Neural cell (in vitro differentiated cells): ENCODE measurements around the gene PREX1. TPM values are rescaled to one million over a fixed set of nuclear protein-coding genes. Genes with fewer than 3 reads are reported as not detected.

Experiments
- H2AFZ ChIP-seq: fragments of 200-600, 300-800 bp; sonication (generic), shearing (Covaris generic); 2 replicates; pipeline ENCODE4 v1.6.0; 2014; ENCODE audit warnings: low read depth, mild to moderate bottlenecking, antibody characterized with exemption, low read length, moderate library complexity
- H3F3A ChIP-seq: fragments of 200-600 bp; shearing (Covaris generic); 2 replicates; pipeline ENCODE4 v1.6.1; 2016; ENCODE audit warnings: mild to moderate bottlenecking, moderate library complexity, mixed read lengths, antibody characterized with exemption, low read length; ENCODE audit not compliant: insufficient read depth, poor library complexity, severe bottlenecking
- H3K27ac ChIP-seq: fragments of 200-600, 300-800 bp; sonication (generic), shearing (Covaris generic); 2 replicates; pipeline ENCODE4 v1.5.1; 2014; ENCODE audit warnings: mild to moderate bottlenecking, low read length, moderate library complexity
- H3K27me3 ChIP-seq: fragments of 300-800, 200-600 bp; sonication (generic), shearing (Covaris generic); 2 replicates; pipeline ENCODE4 v1.6.0; 2014; ENCODE audit warnings: mild to moderate bottlenecking, low read depth, low read length, moderate library complexity; ENCODE audit not compliant: insufficient read depth
- H3K36me3 ChIP-seq: fragments of 300-800, 200-600 bp; sonication (generic), shearing (Covaris generic); 2 replicates; pipeline ENCODE4 v1.5.1; 2014; ENCODE audit warnings: mild to moderate bottlenecking, antibody characterized with exemption, low read length, moderate library complexity; ENCODE audit not compliant: insufficient read depth
- H3K4me2 ChIP-seq: fragments of 300-800, 200-600 bp; sonication (generic), shearing (Covaris generic); 2 replicates; pipeline ENCODE4 v1.6.0; 2014; ENCODE audit warnings: mild to moderate bottlenecking, low read length
- H3K4me3 ChIP-seq: fragments of 300-800, 200-600 bp; sonication (generic), shearing (Covaris generic); 2 replicates; pipeline ENCODE4 v1.5.1; 2014; ENCODE audit warnings: mild to moderate bottlenecking, low read length, moderate library complexity
- H3K79me2 ChIP-seq: fragments of 200-600 bp; shearing (Covaris generic); replicated peaks from 2 replicates; pipeline ENCODE4 v1.6.0; 2014; ENCODE audit warnings: mild to moderate bottlenecking, low read length, moderate library complexity; ENCODE audit not compliant: insufficient read depth
- H3K9ac ChIP-seq: fragments of 300-800, 200-600 bp; sonication (generic), shearing (Covaris generic); 2 replicates; pipeline ENCODE4 v1.6.1; 2016; ENCODE audit warnings: mild to moderate bottlenecking, low read length, mixed read lengths
- H3K9me2 ChIP-seq: fragments of 200-600 bp; shearing (Covaris generic); 2 replicates; pipeline ENCODE4 v1.6.1; 2016; ENCODE audit warnings: mild to moderate bottlenecking, low read length, mixed read lengths; ENCODE audit not compliant: insufficient read depth
- H3K9me3 ChIP-seq: fragments of 200-600, 300-800 bp; sonication (generic), shearing (Covaris generic); 2 replicates; pipeline ENCODE4 v1.6.1; 2016; ENCODE audit warnings: mild to moderate bottlenecking, mixed run types, low read length, moderate library complexity, mixed read lengths
- H4K20me1 ChIP-seq: fragments of 200-600 bp; shearing (Covaris generic); 2 replicates; pipeline ENCODE4 v1.6.1; 2016; ENCODE audit warnings: mild to moderate bottlenecking, mixed run types; ENCODE audit not compliant: insufficient read depth
- EP300 ChIP-seq: fragments of 450-650 bp; conservative IDR thresholded peaks from 2 replicates; pipeline ENCODE4 v1.6.1; 2014; ENCODE audit warnings: antibody characterized with exemption, mild to moderate bottlenecking, moderate library complexity; ENCODE audit not compliant: poor library complexity, severe bottlenecking
- EZH2 ChIP-seq: fragments of 200-600, 300-800 bp; shearing (Covaris generic), sonication (generic); IDR thresholded peaks from 2 replicates; pipeline ENCODE4 v1.6.1; 2014; ENCODE audit warnings: antibody characterized with exemption, low read length, borderline replicate concordance, mild to moderate bottlenecking; ENCODE audit not compliant: insufficient read depth, poor library complexity, severe bottlenecking
- MXI1 ChIP-seq: fragments of 450-650 bp; conservative IDR thresholded peaks from 2 replicates; pipeline ENCODE4 v1.6.1; 2014; ENCODE audit warnings: antibody characterized with exemption, mild to moderate bottlenecking; ENCODE audit not compliant: poor library complexity, severe bottlenecking
- POLR2AphosphoS5 ChIP-seq: IDR thresholded peaks from 2 replicates; pipeline ENCODE4 v1.6.1; 2012
- RAD21 ChIP-seq: fragments of 450-650 bp; conservative IDR thresholded peaks from 2 replicates; pipeline ENCODE4 v1.6.1; 2014; ENCODE audit warnings: antibody characterized with exemption, mild to moderate bottlenecking, moderate library complexity
- REST ChIP-seq: IDR thresholded peaks from 2 replicates; pipeline ENCODE4 v1.6.1; 2012; ENCODE audit warnings: borderline replicate concordance
- SMC3 ChIP-seq: fragments of 450-650 bp; conservative IDR thresholded peaks from 2 replicates; pipeline ENCODE4 v1.6.1; 2014; ENCODE audit warnings: antibody characterized with exemption, mild to moderate bottlenecking, moderate library complexity; ENCODE audit not compliant: poor library complexity
- TAF1 ChIP-seq: IDR thresholded peaks from 2 replicates; pipeline ENCODE4 v1.6.1; 2012; ENCODE audit warnings: low read depth
- polyA plus RNA-seq: library from polyadenylated mRNA; depleted of rRNA; stranded (reverse); fragments of >200 nt; gene quantifications from 2 replicates; pipeline ENCODE4 v1.2.3, GENCODE V29; 2014
- TF ChIP-seq, protein P1 (sequence below): fragments of 450-650 bp; IDR thresholded peaks from 2 replicates; pipeline ENCODE4 v1.5.1; 2014; ENCODE audit warnings: antibody characterized with exemption, mild to moderate bottlenecking, moderate library complexity; ENCODE audit not compliant: poor library complexity, severe bottlenecking

PREX1 gene
- polyA plus RNA-seq, 1 donor from 2014 or later = 0.06 TPM

GRCh38 chr20:48714764-48715163 lies 113.0 kb downstream of the PREX1 start:
- Histone ChIP-seq H3K36me3 (no peaks in the 10 kb centered on the region), H3K79me2 (no peaks in the 10 kb centered on the region), H3F3A (no peaks in the 10 kb centered on the region), H3K9me3 (no peaks in the 10 kb centered on the region), H3K27ac (no peak overlapping the region), H2AFZ (no peak overlapping the region), H3K4me3 (no peak overlapping the region), H3K4me2 (no peak overlapping the region), H4K20me1 (no peaks in the 10 kb centered on the region), H3K9me2 (no peaks in the 10 kb centered on the region), H3K9ac (no peak overlapping the region), H3K27me3 (no peaks in the 10 kb centered on the region)
- TF ChIP-seq REST (no peak), SMC3 (no peak), MXI1 (no peak), EP300 (no peak), RAD21 (no peak), TAF1 (no peak), POLR2AphosphoS5 (no peak), EZH2 (no peak)
- TF ChIP-seq, protein P1, sequence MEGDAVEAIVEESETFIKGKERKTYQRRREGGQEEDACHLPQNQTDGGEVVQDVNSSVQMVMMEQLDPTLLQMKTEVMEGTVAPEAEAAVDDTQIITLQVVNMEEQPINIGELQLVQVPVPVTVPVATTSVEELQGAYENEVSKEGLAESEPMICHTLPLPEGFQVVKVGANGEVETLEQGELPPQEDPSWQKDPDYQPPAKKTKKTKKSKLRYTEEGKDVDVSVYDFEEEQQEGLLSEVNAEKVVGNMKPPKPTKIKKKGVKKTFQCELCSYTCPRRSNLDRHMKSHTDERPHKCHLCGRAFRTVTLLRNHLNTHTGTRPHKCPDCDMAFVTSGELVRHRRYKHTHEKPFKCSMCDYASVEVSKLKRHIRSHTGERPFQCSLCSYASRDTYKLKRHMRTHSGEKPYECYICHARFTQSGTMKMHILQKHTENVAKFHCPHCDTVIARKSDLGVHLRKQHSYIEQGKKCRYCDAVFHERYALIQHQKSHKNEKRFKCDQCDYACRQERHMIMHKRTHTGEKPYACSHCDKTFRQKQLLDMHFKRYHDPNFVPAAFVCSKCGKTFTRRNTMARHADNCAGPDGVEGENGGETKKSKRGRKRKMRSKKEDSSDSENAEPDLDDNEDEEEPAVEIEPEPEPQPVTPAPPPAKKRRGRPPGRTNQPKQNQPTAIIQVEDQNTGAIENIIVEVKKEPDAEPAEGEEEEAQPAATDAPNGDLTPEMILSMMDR = no peak

- Histone ChIP-seq H3K27ac (no peak overlapping the region), H3K36me3 (no peaks in the 10 kb centered on the region), H3K9me3 (no peaks in the 10 kb centered on the region), H3K4me2 (no peak overlapping the region), H3K4me3 (no peak overlapping the region), H3F3A (no peaks in the 10 kb centered on the region), H3K9me2 (no peaks in the 10 kb centered on the region), H3K27me3 (no peaks in the 10 kb centered on the region), H2AFZ (no peak overlapping the region), H3K79me2 (no peaks in the 10 kb centered on the region), H3K9ac (no peak overlapping the region), H4K20me1 (no peaks in the 10 kb centered on the region)
- TF ChIP-seq TAF1 = no peak
- no peak for TF ChIP-seq POLR2AphosphoS5
- TF ChIP-seq, protein P1 = no peak
- TF ChIP-seq EZH2 = no peak
- TF ChIP-seq EP300 = no peak
- no peak for TF ChIP-seq SMC3
- TF ChIP-seq REST = no peak
- no peak for TF ChIP-seq MXI1
- no peak for TF ChIP-seq RAD21
Observed at GRCh38 chr20:48711696-48712464, 115.9 kb downstream of the PREX1 start.
